Immature natural killer cell (primary cell): ENCODE measurements around the gene KIF26B. TPM values are rescaled to one million over a fixed set of nuclear protein-coding genes. Genes with fewer than 3 reads are reported as not detected.
A peak's percentile ranks its signal among the peaks of the same experiment; 100 is the strongest.
"Not testable (repeated sequence)": the region's sequence is repeated elsewhere in the genome, so short reads cannot be mapped to it uniquely, and the experiment has no call there.

Experiments used
- DNase-seq, 3 donors: peaks; one replicate each; pipeline ENCODE4 v3.0.0; 2022; ENCODE audit warnings: mixed read lengths in 1 of 3
- H3K27ac Mint-ChIP-seq, 6 donors: one replicate each; pipeline ENCODE4 v1.8.0; 2020; ENCODE audit warnings: mixed read lengths in 6 of 6, mild to moderate bottlenecking in 5 of 6, inconsistent platforms in 4 of 6, moderate library complexity in 3 of 6
- H3K27me3 Mint-ChIP-seq, 3 donors: one replicate each; pipeline ENCODE4 v1.8.0; 2020 to 2021; ENCODE audit warnings: low read depth in 3 of 3, mild to moderate bottlenecking in 3 of 3, mixed read lengths in 3 of 3, moderate library complexity in 3 of 3, inconsistent platforms in 1 of 3
- H3K36me3 Mint-ChIP-seq, 3 donors: one replicate each; pipeline ENCODE4 v1.8.0; 2020; ENCODE audit warnings: mixed read lengths in 3 of 3, inconsistent platforms in 2 of 3, mild to moderate bottlenecking in 2 of 3
- H3K4me1 Mint-ChIP-seq, 2 donors: one replicate each; pipeline ENCODE4 v1.8.0; 2020; ENCODE audit warnings: inconsistent platforms in 2 of 2, mild to moderate bottlenecking in 2 of 2, mixed read lengths in 2 of 2, moderate library complexity in 1 of 2
- H3K4me3 Mint-ChIP-seq, 5 donors: one replicate each; pipeline ENCODE4 v1.8.0; 2020; ENCODE audit warnings: mild to moderate bottlenecking in 5 of 5, mixed read lengths in 5 of 5, inconsistent platforms in 3 of 5, moderate library complexity in 3 of 5
- H3K9me3 Mint-ChIP-seq, 6 donors: one replicate each; pipeline ENCODE4 v1.8.0; 2020; ENCODE audit warnings: mild to moderate bottlenecking in 6 of 6, mixed read lengths in 6 of 6, inconsistent platforms in 4 of 6, moderate library complexity in 3 of 6
- polyA plus RNA-seq, 3 donors: library from polyadenylated mRNA; unstranded; fragments of 300-500 nt; fragmentation: Illumina TruSeq; gene quantifications; one replicate each; pipeline ENCODE4 v1.2.3, GENCODE V29; 2021

Gene KIF26B
- polyA plus RNA-seq, 3 donors from 2014 or later = 0.07 to 0.39 TPM; not detected in 1

DNA sequence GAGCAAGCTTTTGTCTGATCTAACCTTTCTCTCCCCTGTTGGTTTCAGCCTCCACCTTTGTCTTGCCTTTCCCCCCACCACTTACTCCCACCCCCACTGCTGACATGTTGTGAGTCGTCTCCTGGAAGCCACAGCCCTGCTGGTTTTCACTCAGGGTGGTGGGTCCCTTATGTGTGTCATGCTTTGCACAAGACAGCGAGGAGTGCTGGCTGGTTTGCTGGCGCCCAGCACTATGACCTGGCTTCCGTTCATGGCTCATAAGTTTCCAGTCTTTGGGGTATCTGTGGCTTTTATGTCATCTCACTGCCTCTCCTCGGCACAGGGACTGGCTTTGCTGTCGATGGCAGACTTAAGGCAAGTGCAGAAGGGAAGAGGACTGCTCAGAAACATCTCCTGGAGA is 177.7 kb downstream of the KIF26B start:
- H3K27me3 Mint-ChIP-seq = peaks cover 2 to 5% (median 3%) of the 10 kb centered on the region in 3 donors
- peak overlapping the region in 1 of 5 donors; percentile 27 for H3K4me3 Mint-ChIP-seq
- H3K27ac Mint-ChIP-seq = peak overlapping the region in 1 of 6 donors; percentile 13

DNA sequence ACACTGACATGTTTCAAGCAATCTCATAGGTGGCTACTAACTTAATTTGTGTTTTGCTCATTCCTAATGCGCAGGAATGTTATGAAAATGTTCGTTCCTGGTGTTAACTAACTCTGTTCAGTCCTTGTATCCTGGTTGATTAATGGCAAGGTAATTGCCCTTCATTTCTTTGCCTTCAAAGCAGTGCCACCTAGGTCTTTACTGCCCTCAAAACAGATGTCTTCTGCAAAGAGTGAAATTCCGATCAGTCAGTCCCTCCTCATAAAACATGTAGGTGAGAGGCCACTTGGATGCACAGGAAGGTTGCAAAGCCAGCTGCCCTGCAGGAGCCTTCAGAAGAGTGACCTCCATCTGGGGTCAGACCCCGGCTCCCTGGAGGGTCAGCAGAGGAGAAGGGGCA is 179.4 kb downstream of the KIF26B start:
- Mint-ChIP-seq H3K27ac (no peak overlapping the region), H3K36me3 (no peaks in the 10 kb centered on the region), H3K4me3 (no peak overlapping the region), H3K4me1 (peaks cover 6 to 14% of the 10 kb centered on the region in 2 donors), H3K9me3 (no peaks in the 10 kb centered on the region), H3K27me3 (peaks cover 2 to 5% (median 3%) of the 10 kb centered on the region in 3 donors)
- DNase-seq = no peak

More for the DNA sequence above, 177.7 kb downstream of the KIF26B start:
- Mint-ChIP-seq H3K9me3 (no peaks in the 10 kb centered on the region), H3K36me3 (no peaks in the 10 kb centered on the region), H3K4me1 (peaks cover 2 to 8% of the 10 kb centered on the region in 2 donors)
- peak in 1 of 3 donors; percentile 5 for DNase-seq

DNA sequence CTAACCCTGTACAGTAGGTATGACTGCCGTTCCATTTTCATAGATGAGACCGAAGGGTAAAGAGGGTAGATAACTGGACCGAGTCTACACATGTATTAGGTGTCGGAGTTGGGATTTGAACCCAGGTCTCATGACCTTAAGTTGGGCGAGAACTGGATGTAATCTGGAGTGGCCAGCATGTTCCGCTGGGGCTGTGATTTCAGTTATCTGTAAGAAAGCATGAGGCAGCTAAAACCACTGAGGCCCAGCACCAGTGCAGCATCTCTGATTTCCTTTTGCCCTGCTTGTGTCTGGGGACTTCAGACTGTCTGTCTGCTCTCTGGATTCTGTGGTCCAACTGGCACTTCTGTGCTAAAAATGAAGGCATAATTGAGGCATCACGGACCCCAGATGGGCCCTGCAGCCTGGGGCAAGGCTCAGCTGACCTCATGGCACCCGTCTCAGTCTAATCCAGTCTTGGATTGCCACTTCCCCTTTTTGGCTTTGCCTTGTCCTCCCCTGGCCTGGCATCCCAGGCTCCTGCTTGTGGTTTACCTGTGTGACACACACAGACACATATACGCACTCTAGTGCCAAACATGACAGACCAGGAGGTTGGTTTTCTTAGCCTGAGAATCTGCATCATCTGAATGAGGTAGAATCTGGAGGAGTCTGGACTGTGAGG is 180.2 kb downstream of the KIF26B start:
- no peak overlapping the region for H3K27ac Mint-ChIP-seq

DNA sequence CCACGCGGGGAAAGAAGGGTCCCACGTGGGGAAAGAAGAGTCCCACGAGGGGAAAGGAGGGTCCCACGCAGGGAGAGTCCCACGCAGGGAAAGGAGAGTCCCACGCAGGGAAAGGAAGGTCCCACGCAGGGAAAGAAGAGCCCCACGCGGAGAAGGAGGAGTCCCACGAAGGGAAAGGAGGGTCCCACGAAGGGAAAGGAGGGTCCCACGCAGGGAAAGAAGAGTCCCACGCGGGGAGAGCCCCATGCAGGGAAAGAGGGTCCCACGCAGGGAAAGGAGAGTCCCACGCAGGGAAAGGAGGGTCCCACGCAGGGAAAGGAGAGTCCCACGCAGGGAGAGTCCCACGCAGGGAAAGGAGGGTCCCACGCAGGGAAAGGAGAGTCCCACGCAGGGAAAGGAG is 180.9 kb downstream of the KIF26B start:
- H3K36me3 Mint-ChIP-seq, DNase-seq, H3K27me3 Mint-ChIP-seq, H3K27ac Mint-ChIP-seq, H3K4me3 Mint-ChIP-seq, H3K9me3 Mint-ChIP-seq: not testable (repeated sequence)
- peaks cover 6 to 14% of the 10 kb centered on the region in 2 donors for H3K4me1 Mint-ChIP-seq

More for the DNA sequence above, 180.2 kb downstream of the KIF26B start:
- Mint-ChIP-seq H3K9me3 (no peaks in the 10 kb centered on the region), H3K27me3 (peaks cover 2 to 4% (median 2%) of the 10 kb centered on the region in 3 donors), H3K4me1 (peaks cover 6 to 14% of the 10 kb centered on the region in 2 donors), H3K36me3 (no peaks in the 10 kb centered on the region), H3K4me3 (no peak overlapping the region)
- no peak for DNase-seq

DNA sequence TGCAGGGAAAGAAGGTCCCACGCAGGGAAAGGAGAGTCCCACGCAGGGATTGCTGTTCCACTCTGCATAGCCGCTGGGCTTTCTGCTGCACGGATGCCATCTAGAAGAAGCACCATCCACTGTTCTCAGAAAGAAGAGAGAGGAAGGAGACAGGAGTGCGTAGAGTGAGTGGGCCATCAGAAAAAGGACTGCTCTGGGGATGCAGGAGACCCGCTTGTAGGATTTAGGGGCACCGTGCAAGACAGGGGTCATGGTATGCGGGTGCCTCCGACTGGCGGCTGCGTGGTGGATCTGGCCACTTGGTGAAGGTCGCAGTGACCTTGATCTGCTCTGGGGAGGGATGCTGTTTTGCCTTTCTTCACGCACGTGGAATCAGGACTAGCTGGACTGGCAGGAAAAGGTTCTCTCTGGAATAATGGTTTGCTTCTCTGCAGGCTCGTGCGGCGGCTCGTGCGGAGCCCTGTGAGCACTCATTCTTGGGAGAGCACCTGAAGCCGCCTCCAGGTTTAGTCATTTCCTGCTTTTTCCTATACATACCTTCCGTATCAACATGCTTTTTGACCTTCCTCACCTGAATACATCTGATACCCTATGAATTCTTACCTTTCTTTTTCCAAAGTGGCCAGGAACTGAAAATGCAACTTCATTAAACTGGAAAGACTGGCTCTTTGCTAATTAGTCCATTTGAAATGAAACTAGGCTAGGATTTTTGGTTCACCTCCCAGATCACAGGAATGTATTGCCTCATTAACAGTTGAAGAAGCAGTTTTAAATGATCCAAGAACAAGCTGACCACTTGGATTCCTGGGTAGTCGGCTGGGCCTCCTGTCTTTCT is 181.6 kb downstream of the KIF26B start:
- no peak overlapping the region for H3K27ac Mint-ChIP-seq
- DNase-seq = no peak
- no peaks in the 10 kb centered on the region for H3K36me3 Mint-ChIP-seq
- H3K4me3 Mint-ChIP-seq = no peak overlapping the region
- H3K27me3 Mint-ChIP-seq = peaks cover 0 to 3% (median 2%) of the 10 kb centered on the region in 3 donors
- peaks cover 6 to 14% of the 10 kb centered on the region in 2 donors for H3K4me1 Mint-ChIP-seq
- H3K9me3 Mint-ChIP-seq = no peaks in the 10 kb centered on the region

DNA sequence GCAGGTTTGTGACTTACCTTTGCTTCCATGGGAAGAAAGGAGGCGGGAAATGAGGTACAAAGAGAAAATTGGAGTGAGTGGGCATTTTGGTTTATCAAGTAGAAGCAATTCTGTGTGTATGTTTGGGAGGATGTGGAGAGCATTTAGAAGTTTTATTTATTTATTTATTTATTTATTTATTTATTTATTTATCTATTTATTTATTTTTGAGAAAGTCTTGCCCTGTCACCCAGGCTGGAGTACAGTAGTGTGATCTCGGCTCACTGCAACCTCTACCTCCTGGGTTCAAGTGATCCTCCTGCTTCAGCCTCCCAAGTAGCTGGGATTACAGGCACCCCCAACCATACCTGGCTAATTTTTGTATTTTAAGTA is 182.2 kb downstream of the KIF26B start:
- not testable (repeated sequence) for H3K27ac Mint-ChIP-seq, H3K27me3 Mint-ChIP-seq

DNA sequence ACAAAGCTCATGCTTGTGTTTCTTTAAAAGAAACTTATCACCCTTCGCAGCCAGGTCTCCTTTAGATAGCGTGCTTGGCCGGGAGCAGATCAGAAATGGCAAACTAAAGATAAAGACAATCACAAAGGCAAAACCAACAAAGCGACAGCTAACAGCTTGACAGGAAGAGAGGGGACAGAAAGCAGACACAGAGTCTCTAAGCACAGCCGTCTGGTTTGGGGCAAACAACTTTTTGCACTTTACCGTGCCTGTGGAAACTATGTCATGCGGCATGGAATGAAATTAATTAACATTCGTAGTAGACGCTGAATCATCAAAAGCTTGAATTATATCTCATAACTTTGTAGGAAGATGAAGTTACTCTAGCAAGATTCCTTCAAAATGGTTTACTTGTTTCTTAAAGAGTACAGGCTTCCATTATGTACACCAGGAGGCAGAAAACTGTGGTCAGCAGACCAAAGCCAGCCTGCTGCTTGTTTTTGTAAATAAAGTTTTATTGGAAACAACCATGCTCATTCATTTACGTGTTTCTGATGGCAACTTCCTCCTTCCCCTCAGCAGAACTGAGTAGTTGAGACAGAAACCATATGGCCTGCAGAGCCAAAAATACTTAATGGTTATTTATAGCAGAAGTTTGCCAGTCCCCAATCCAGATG is 183.2 kb downstream of the KIF26B start:
- peaks cover 0 to 2% (median 0%) of the 10 kb centered on the region in 3 donors for H3K27me3 Mint-ChIP-seq
- H3K9me3 Mint-ChIP-seq = no peaks in the 10 kb centered on the region
- H3K36me3 Mint-ChIP-seq = no peaks in the 10 kb centered on the region
- peak overlapping the region in 1 of 6 donors; percentile 25 for H3K27ac Mint-ChIP-seq
- H3K4me1 Mint-ChIP-seq = peaks cover 4 to 6% of the 10 kb centered on the region in 2 donors
- peak overlapping the region in 2 of 5 donors; percentile 4 to 46 for H3K4me3 Mint-ChIP-seq
- no peak for DNase-seq

More for the DNA sequence above, 182.2 kb downstream of the KIF26B start:
- H3K4me1 Mint-ChIP-seq = peaks cover 6 to 14% of the 10 kb centered on the region in 2 donors
- not testable (repeated sequence) for H3K9me3 Mint-ChIP-seq, H3K36me3 Mint-ChIP-seq, H3K4me3 Mint-ChIP-seq, DNase-seq

DNA sequence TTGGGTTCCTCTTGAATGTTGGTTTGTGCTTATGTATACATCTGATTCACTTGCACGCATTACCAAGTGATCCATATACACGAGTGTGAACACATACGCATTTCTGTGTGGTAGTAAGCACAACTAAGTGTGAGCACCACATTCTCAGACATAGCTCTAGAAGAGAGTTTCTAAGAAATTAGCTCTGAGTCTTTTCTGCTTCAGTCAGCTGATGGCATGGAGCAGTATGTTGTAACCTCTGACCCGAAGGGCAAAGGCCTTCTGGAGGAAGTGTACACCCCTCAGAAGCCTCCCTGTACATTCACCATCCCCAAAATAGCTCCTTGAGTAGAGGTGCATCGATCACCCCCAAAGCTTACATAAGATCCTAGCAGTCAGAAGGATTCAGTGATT is 183.7 kb downstream of the KIF26B start:
- no peak overlapping the region for H3K27ac Mint-ChIP-seq
- no peak overlapping the region for H3K4me3 Mint-ChIP-seq
- H3K27me3 Mint-ChIP-seq = peaks cover 0 to 2% (median 0%) of the 10 kb centered on the region in 3 donors
- peaks cover 4 to 6% of the 10 kb centered on the region in 2 donors for H3K4me1 Mint-ChIP-seq
- H3K36me3 Mint-ChIP-seq = no peaks in the 10 kb centered on the region
- no peak for DNase-seq
- H3K9me3 Mint-ChIP-seq = no peaks in the 10 kb centered on the region

DNA sequence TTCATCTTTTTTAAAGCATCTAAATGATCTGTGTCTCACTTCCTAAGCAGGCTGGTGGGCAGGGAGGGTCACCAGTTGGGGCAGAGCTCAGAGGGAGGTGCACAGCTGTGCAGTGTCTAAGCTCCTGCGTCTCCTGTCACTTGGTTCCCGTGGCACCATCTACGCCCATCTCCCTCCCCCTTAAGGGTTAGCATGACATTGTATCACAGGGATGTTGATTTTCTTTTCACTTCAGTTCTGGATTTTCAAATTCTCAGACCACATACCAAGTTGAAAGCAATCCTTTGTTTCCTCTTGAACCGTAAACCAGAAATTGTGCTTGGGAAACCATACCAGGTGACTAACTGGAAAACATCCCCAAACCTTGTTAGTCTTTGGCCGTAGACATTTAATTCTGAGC is 187.0 kb downstream of the KIF26B start:
- H3K4me3 Mint-ChIP-seq = no peak overlapping the region
- peaks cover 0 to 3% (median 2%) of the 10 kb centered on the region in 3 donors for H3K27me3 Mint-ChIP-seq
- H3K9me3 Mint-ChIP-seq = no peaks in the 10 kb centered on the region

DNA sequence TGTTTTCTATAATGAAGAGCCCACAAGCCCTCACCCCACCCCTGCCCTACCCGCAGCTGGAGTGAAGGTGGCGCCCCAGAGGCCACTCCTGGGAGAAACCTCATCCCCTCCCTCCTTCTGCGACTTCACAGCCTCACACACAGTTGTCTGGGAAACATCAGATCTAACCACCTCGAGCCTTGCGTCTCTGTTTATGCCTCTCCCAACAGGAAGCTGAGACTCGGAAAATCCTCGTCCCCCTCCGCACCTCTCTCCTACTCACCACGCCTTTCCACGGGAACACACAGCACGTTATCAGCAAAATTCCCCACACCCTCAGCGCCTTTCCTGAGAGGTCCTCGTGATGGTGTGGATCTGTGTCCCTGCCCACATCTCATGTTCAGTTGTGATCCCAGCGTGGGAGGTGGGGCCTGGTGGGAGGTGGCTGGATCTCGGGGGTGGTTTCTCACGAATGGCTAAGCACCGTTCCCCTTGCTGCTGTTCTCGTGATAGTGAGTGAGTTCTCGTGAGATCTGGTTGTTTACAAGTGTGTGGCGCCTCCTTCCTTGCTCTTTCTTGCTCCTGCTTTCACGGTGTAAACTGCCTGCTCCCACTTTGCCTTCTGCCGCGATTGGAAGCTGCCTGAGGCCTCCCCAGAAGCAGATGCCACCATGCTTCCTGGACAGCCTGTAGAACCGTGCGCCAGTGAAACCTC is 190.6 kb downstream of the KIF26B start:
- Mint-ChIP-seq H3K4me1 (no peaks in the 10 kb centered on the region), H3K9me3 (no peaks in the 10 kb centered on the region), H3K36me3 (no peaks in the 10 kb centered on the region), H3K27me3 (peaks cover 3 to 5% (median 3%) of the 10 kb centered on the region in 3 donors), H3K27ac (no peak overlapping the region), H3K4me3 (no peak overlapping the region)
- no peak for DNase-seq

More for the DNA sequence above, 187.0 kb downstream of the KIF26B start:
- DNase-seq = no peak
- Mint-ChIP-seq H3K36me3 (no peaks in the 10 kb centered on the region), H3K4me1 (peaks cover 4 to 6% of the 10 kb centered on the region in 2 donors), H3K27ac (no peak overlapping the region)

DNA sequence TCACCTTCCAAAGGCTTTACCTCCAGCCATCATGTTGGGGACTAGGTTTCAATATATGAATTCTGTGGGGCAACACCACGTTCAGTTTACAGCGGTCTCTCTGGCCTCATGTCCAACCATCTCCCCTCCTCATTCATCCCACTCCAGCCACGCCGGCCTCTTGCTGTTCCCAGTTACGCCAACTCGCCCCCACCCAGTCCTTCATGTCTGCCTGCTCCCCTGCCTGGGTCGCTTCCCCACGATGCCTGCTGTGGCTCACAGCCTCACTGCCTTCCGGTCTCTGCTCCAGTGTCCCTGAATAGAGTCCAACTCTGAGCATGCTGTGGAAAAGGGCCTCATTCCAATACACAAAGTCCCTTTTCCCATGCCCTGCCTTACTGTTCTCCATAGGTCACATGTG is 193.8 kb downstream of the KIF26B start:
- Mint-ChIP-seq H3K4me1 (no peaks in the 10 kb centered on the region), H3K4me3 (no peak overlapping the region), H3K9me3 (no peaks in the 10 kb centered on the region), H3K27ac (no peak overlapping the region), H3K36me3 (no peaks in the 10 kb centered on the region), H3K27me3 (peaks cover 3 to 5% (median 4%) of the 10 kb centered on the region in 3 donors)
- DNase-seq = no peak

DNA sequence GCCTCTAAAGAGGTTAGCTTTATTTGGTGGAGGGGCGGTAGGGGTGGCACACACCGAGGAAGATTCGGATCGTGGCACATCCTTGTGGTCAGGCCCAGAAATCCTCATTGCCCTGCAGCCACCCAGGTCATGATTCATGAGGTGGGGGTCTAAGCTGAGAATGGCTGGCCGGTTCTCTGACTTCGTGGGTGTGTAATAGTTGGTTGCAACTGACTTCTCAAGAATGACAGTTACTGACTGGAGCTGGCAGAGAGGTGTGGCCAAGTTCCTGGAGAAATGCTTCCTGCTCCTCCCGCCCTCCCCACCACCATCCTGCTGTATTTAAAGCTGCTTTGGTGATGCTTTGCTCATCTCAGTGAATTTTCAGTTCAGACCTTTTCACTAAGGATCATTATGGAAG is 198.6 kb downstream of the KIF26B start:
- no peak for DNase-seq
- no peaks in the 10 kb centered on the region for H3K4me1 Mint-ChIP-seq

DNA sequence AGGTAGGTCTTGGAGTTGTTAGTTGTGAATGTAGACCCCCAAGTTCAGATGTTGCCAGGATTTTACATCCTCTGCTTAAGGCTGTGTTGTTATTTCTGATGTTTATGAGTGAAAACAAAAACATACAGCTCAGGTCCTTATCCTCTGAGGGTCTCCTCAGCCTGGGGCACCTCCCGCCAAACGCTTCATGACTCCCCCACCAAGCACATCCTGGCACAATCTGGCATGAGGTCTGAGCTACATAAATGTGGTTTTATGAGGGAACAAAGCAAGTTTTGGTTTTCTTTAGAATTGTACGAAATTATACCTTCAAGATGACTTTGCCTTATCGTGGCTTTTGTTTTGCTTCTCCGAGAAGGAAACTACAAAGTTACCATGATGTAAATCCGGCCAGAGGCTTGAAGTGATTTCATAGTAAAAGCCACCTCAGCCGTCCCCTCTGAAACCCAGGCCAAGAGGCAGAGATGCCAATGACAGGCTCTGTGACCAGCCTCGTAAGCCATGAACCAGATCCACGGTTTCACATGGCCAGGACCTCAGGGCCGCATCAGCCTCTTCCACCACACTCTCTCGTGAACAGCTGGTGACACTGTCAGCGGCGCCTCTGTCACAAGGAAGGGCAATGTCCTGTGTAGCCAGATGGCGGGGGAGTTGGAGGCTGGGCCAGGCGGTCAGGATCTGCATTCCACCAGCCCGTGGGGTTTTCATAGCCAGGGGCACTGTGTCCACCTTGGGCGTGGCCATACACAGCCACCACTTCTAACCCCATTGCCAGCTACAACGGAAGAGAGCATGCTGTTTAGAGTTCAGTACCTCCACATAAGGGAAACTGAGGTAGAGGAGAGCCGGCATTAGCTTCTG is 199.4 kb downstream of the KIF26B start:
- H3K27me3 Mint-ChIP-seq = peaks cover 0 to 9% (median 2%) of the 10 kb centered on the region in 3 donors
- H3K4me3 Mint-ChIP-seq = no peak overlapping the region
- H3K9me3 Mint-ChIP-seq = no peaks in the 10 kb centered on the region
- H3K4me1 Mint-ChIP-seq = no peaks in the 10 kb centered on the region
- no peaks in the 10 kb centered on the region for H3K36me3 Mint-ChIP-seq
- no peak overlapping the region for H3K27ac Mint-ChIP-seq
- DNase-seq = no peak

More for the DNA sequence above, 198.6 kb downstream of the KIF26B start:
- Mint-ChIP-seq H3K4me3 (no peak overlapping the region), H3K27me3 (peaks cover 0 to 13% (median 2%) of the 10 kb centered on the region in 3 donors), H3K9me3 (no peaks in the 10 kb centered on the region), H3K27ac (peak overlapping the region in 1 of 6 donors; percentile 15), H3K36me3 (no peaks in the 10 kb centered on the region)
